Measurements from ENCODE around the gene ANTXR1. TPM values are rescaled to one million over a fixed set of nuclear protein-coding genes. Genes with fewer than 3 reads are reported as not detected.

Gene ANTXR1
- polyA plus RNA-seq, 1 of the 3 experiments (the other 2 are of a cell fraction), result 114 TPM

GRCh38 chr2:69087211-69087911, 74.4 kb downstream of the ANTXR1 start:
- POLR2A ChIA-PET, result no interaction called here

GRCh38 chr2:69087912-69088240, 74.9 kb downstream of the ANTXR1 start:
- H4K20me1 ChIP-seq (ENCODE audit: insufficient read depth), result no peaks in the 10 kb centered on the region
- H2AFZ ChIP-seq (ENCODE audit: low read depth), result no peak overlapping the region
- H3K9ac ChIP-seq, result no peak overlapping the region
- no peaks in the 10 kb centered on the region for H3K27me3 ChIP-seq (ENCODE audit: insufficient read depth)
- no peaks in the 10 kb centered on the region for H3K9me2 ChIP-seq
- peaks cover 13 to 26% of the 10 kb centered on the region in 2 experiments for H3K4me1 ChIP-seq (ENCODE audit: control insufficient read depth in 1 of 2, insufficient read depth in 2 of 2, low read depth in 1 of 2, low read length in 1 of 2)
- H3K79me2 ChIP-seq (ENCODE audit: insufficient read depth), result no peaks in the 10 kb centered on the region
- CTCF ChIA-PET, result interaction anchor here (0.8 to 1.0 kb wide), 2 partner anchors 75 to 220 kb away, joined by 4 read pairs; partner anchors contain the start of gene ANTXR1
- no peaks in the 10 kb centered on the region for H3K9me3 ChIP-seq
- peak overlapping the region in 1 of 2 experiments; percentile 58; a peak in 2 of 4 replicates for H3K27ac ChIP-seq (ENCODE audit: low read depth in 2 of 2, low read length in 1 of 2)
- WGBS (ENCODE audit: low lambda C conversion rate), result 48% methylated on average over 1 of the region's 1 CpG
- H3K36me3 ChIP-seq (replicated peaks in 1 of 2; ENCODE audit: control insufficient read depth in 1 of 2, insufficient read depth in 2 of 2, low read length in 1 of 2), result peaks cover 67 to 88% of the 10 kb centered on the region in 2 experiments
- POLR2A ChIA-PET, result no interaction called here
- H3K4me2 ChIP-seq, result no peak overlapping the region
- H3F3A ChIP-seq (replicated peaks; ENCODE audit: insufficient read depth), result peaks cover 4% of the 10 kb centered on the region
- H3K4me3 ChIP-seq (ENCODE audit: low read depth in 2 of 2, low read length in 1 of 2), result no peak overlapping the region
- no peak for DNase-seq
- TF ChIP-seq USF1 (IDR thresholded peaks at IDR 0.05; ENCODE audit: borderline replicate concordance, low read depth) (no peak), RCOR1 (IDR thresholded peaks at IDR 0.05; ENCODE audit: low read length) (peak; percentile 52; the same call in 1 of the 2 replicates), RAD21 (IDR thresholded peaks at IDR 0.05; ENCODE audit: low read length) (no peak), RXRA (IDR thresholded peaks at IDR 0.05; ENCODE audit: borderline replicate concordance, low read depth) (no peak), PBX3 (IDR thresholded peaks at IDR 0.05) (no peak), NFIC (IDR thresholded peaks at IDR 0.05; ENCODE audit: borderline replicate concordance) (no peak), EP300 (IDR thresholded peaks at IDR 0.05; ENCODE audit: borderline replicate concordance in 1 of 2, low read depth in 1 of 2, low read length in 1 of 2) (no peak; a peak in 1 of 4 replicates), TCF12 (IDR thresholded peaks at IDR 0.05) (peak; percentile 24; the same call in 1 of the 2 replicates), SMC3 (IDR thresholded peaks at IDR 0.05; ENCODE audit: low read depth, low read length) (no peak), USF2 (IDR thresholded peaks at IDR 0.05; ENCODE audit: borderline replicate concordance, low read depth, low read length) (no peak), FOXM1 (IDR thresholded peaks at IDR 0.05; ENCODE audit: low read depth) (no peak), TAF1 (IDR thresholded peaks at IDR 0.05; ENCODE audit: borderline replicate concordance, low read depth, low read length) (no peak)

More at GRCh38 chr2:69087211-69087911, 74.4 kb downstream of the ANTXR1 start:
- Histone ChIP-seq H3K9me3 (no peaks in the 10 kb centered on the region), H3K4me2 (no peak overlapping the region), H2AFZ (ENCODE audit: low read depth) (no peak overlapping the region), H3K9me2 (no peaks in the 10 kb centered on the region), H3K27me3 (ENCODE audit: insufficient read depth) (no peaks in the 10 kb centered on the region), H3K4me1 (ENCODE audit: control insufficient read depth in 1 of 2, insufficient read depth in 2 of 2, low read depth in 1 of 2, low read length in 1 of 2) (peaks cover 14 to 31% of the 10 kb centered on the region in 2 experiments), H3K27ac (ENCODE audit: low read depth in 2 of 2, low read length in 1 of 2) (peak overlapping the region in 1 of 2 experiments; percentile 58; a peak in 2 of 4 replicates), H4K20me1 (ENCODE audit: insufficient read depth) (no peaks in the 10 kb centered on the region), H3F3A (replicated peaks; ENCODE audit: insufficient read depth) (peaks cover 4% of the 10 kb centered on the region), H3K9ac (no peak overlapping the region), H3K36me3 (replicated peaks in 1 of 2; ENCODE audit: control insufficient read depth in 1 of 2, insufficient read depth in 2 of 2, low read length in 1 of 2) (peaks cover 64 to 86% of the 10 kb centered on the region in 2 experiments), H3K79me2 (ENCODE audit: insufficient read depth) (peaks cover 1% of the 10 kb centered on the region; the same call in 1 of the 2 replicates), H3K4me3 (ENCODE audit: low read depth in 2 of 2, low read length in 1 of 2) (no peak overlapping the region)
- CTCF ChIA-PET, result interaction anchor here (0.8 to 1.5 kb wide), 3 partner anchors 73 to 221 kb away, joined by 3 to 4 read pairs (median 3); no protein-coding TSS in a partner anchor
- DNase-seq, result no peak
- 85% methylated on average over 5 of the region's 5 CpGs for WGBS (ENCODE audit: low lambda C conversion rate)
- TF ChIP-seq CTCF (IDR thresholded peaks at IDR 0.05) (no peak), ZBTB33 (IDR thresholded peaks at IDR 0.05; ENCODE audit: borderline replicate concordance, low read depth) (no peak)

Data from SK-N-SH (cell line).